Left ventricle myocardium inferior (tissue), 1 donor: Measurements from ENCODE around the gene MYOZ1. TPM values are rescaled to one million over a fixed set of nuclear protein-coding genes. Genes with fewer than 3 reads are reported as not detected.

Experiments used
- DNase-seq: peaks from one replicate; pipeline ENCODE4 v3.0.0-alpha.2; 2020
- H3K27ac ChIP-seq: fragments of 200-600 bp; replicated peaks from 2 replicates; pipeline ENCODE4 v1.8.0; 2021
- H3K27me3 ChIP-seq: fragments of 200-600 bp; 2 replicates; pipeline ENCODE4 v1.8.0; 2021; ENCODE audit warnings: low read depth
- H3K36me3 ChIP-seq: fragments of 200-600 bp; 2 replicates; pipeline ENCODE4 v1.8.0; 2021
- H3K4me1 ChIP-seq: fragments of 200-600 bp; 2 replicates; pipeline ENCODE4 v1.8.0; 2021
- H3K4me3 ChIP-seq: fragments of 200-600 bp; 2 replicates; pipeline ENCODE4 v1.8.0; 2021; ENCODE audit warnings: mild to moderate bottlenecking, moderate library complexity
- H3K9me3 ChIP-seq: fragments of 200-600 bp; replicated peaks from 2 replicates; pipeline ENCODE4 v1.8.0; 2021
- intact Hi-C: fragments of 100-400 bp; cut with micrococcal nuclease; formaldehyde crosslinking; loops from one replicate; pipeline ENCODE4 v1.11.0; 2022
- total RNA-seq: library from RNA; stranded (reverse); fragmentation: NEBNext Ultra II Directional; extraction: Animal tissue kit (Norgen Biotek cat#: 25700); gene quantifications from one replicate; pipeline ENCODE4 v1.2.1, GENCODE V29; 2021
- TF ChIP-seq, protein P1 (sequence below): fragments of 200-600 bp; IDR thresholded peaks from 2 replicates; pipeline ENCODE4 v1.8.0; 2021; ENCODE audit warnings: antibody characterized with exemption, mild to moderate bottlenecking, borderline replicate concordance
- donor health status: DM: no; HTN: yes; CAD: no; lungs with severe emphysema.

MYOZ1 gene
- total RNA-seq, 1 donor from 2014 or later, result 4.8 TPM

DNA sequence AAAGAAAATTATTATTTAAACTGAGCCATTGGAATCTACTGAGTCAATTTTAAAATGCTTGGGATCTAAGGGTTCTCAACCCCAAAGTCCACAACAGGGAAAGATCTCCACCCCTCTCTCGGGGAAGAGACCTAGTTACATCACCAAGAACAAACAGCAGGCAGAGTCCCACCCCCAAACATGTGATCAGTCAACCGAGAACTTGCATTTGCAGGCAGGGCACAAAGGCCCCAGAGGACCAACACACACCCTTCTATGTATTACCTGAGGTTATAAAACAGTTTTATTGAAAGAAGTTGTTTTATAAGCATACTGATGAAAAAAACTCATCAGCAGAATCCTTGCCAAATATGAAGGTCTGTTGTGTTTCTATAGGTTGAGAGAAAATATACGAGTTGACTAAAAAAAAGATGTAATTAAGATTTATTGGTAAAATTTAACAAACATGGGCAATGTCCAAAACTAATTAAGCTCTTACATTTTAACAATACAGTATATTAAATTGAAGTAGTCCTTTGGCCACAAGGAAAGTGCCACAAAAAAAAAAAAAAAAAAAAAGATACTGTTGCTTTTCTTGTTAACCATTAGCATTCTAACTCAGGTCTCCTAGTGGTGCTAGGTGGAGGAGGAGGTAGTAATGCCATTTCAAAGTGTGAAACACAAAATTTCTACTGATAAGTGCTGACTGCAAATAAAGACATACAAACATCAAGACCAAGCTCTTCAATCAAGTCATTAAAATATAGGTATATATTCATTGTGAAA lies 49.2 kb downstream of the MYOZ1 start:
- Histone ChIP-seq H3K36me3 (no peaks in the 10 kb centered on the region), H3K27ac (peak overlapping the region; percentile 73), H3K4me1 (peaks cover 41% of the 10 kb centered on the region), H3K4me3 (peak overlapping the region; percentile 36), H3K9me3 (no peaks in the 10 kb centered on the region), H3K27me3 (no peaks in the 10 kb centered on the region)
- intact Hi-C loops, result no loop called here
- DNase-seq, result peak; percentile 30
- TF ChIP-seq, protein P1, sequence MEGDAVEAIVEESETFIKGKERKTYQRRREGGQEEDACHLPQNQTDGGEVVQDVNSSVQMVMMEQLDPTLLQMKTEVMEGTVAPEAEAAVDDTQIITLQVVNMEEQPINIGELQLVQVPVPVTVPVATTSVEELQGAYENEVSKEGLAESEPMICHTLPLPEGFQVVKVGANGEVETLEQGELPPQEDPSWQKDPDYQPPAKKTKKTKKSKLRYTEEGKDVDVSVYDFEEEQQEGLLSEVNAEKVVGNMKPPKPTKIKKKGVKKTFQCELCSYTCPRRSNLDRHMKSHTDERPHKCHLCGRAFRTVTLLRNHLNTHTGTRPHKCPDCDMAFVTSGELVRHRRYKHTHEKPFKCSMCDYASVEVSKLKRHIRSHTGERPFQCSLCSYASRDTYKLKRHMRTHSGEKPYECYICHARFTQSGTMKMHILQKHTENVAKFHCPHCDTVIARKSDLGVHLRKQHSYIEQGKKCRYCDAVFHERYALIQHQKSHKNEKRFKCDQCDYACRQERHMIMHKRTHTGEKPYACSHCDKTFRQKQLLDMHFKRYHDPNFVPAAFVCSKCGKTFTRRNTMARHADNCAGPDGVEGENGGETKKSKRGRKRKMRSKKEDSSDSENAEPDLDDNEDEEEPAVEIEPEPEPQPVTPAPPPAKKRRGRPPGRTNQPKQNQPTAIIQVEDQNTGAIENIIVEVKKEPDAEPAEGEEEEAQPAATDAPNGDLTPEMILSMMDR, result no peak

- H3K27ac ChIP-seq, result peak within 1 kb of the TSS; percentile 73
- H3K27me3 ChIP-seq, result no peaks in the 10 kb centered on the region
- DNase-seq, result no peak
- intact Hi-C loops, result no loop called here
- TF ChIP-seq, protein P1, result no peak
- peak within 1 kb of the TSS; percentile 36 for H3K4me3 ChIP-seq
- peaks cover 51% of the 10 kb centered on the region for H3K4me1 ChIP-seq
- H3K36me3 ChIP-seq, result no peaks in the 10 kb centered on the region
- H3K9me3 ChIP-seq, result no peaks in the 10 kb centered on the region
Observed at GRCh38 chr10:73590881-73591799, 50.1 kb downstream of the MYOZ1 start, which contains the start of gene USP54. Gene USP54, minus strand, starts transcription at chr10:73591342. Its CDS starts 15,684 bp downstream, at chr10:73575658.

GRCh38 chr10:73589563-73590126 lies 51.6 kb downstream of the MYOZ1 start:
- DNase-seq, result no peak
- Histone ChIP-seq H3K4me3 (no peak overlapping the region), H3K4me1 (peaks cover 62% of the 10 kb centered on the region), H3K36me3 (no peaks in the 10 kb centered on the region), H3K27me3 (no peaks in the 10 kb centered on the region), H3K27ac (peak overlapping the region; percentile 73), H3K9me3 (no peaks in the 10 kb centered on the region)
- TF ChIP-seq, protein P1, result no peak
- intact Hi-C loops, result no loop called here

GRCh38 chr10:73588656-73589055 lies 52.6 kb downstream of the MYOZ1 start:
- TF ChIP-seq, protein P1, result no peak
- peaks cover 66% of the 10 kb centered on the region for H3K4me1 ChIP-seq
- peak overlapping the region; percentile 73 for H3K27ac ChIP-seq
- no peaks in the 10 kb centered on the region for H3K9me3 ChIP-seq
- no peaks in the 10 kb centered on the region for H3K27me3 ChIP-seq
- intact Hi-C loops, result no loop called here
- H3K36me3 ChIP-seq, result no peaks in the 10 kb centered on the region
- DNase-seq, result no peak
- H3K4me3 ChIP-seq, result no peak overlapping the region

GRCh38 chr10:73586583-73586984 lies 54.7 kb downstream of the MYOZ1 start:
- DNase-seq, result no peak
- Histone ChIP-seq H3K4me3 (no peak overlapping the region), H3K27me3 (no peaks in the 10 kb centered on the region), H3K27ac (peak overlapping the region; percentile 61), H3K9me3 (no peaks in the 10 kb centered on the region), H3K4me1 (peaks cover 60% of the 10 kb centered on the region), H3K36me3 (no peaks in the 10 kb centered on the region)
- intact Hi-C loops, result no loop called here
- TF ChIP-seq, protein P1, result no peak
